Hepatocyte (in vitro differentiated cells): Measurements from ENCODE around the gene C11orf91.

Experiments used
- CTCF ChIP-seq: fragments of 200-600 bp; sonication (generic); IDR thresholded peaks from 2 replicates; pipeline ENCODE4 v1.5.1; 2016; ENCODE audit warnings: antibody characterized with exemption, mild to moderate bottlenecking; ENCODE audit not compliant: poor library complexity
- EZH2phosphoT487 ChIP-seq: fragments of 200-600 bp; sonication (generic); IDR thresholded peaks from one replicate; pipeline ENCODE4 v1.6.1; 2018; ENCODE audit warnings: antibody characterized with exemption, mild to moderate bottlenecking, low read depth, moderate library complexity; ENCODE audit not compliant: unreplicated experiment, severe bottlenecking

- TF ChIP-seq CTCF (no peak), EZH2phosphoT487 (no peak)
Observed at GRCh38 chr11:33741806-33742205, 41.2 kb upstream of the C11orf91 start.
